Nephron progenitor cell (in vitro differentiated cells): ENCODE results near the gene PTPRC.

Experiments
- DNase-seq: peaks from one replicate; pipeline ENCODE4 v3.0.0; 2021
- H3K27ac Mint-ChIP-seq: 2 replicates; pipeline ENCODE4 v1.8.0; 2021; ENCODE audit warnings: mild to moderate bottlenecking, moderate library complexity, mixed read lengths
- H3K27me3 Mint-ChIP-seq: 2 replicates; pipeline ENCODE4 v1.8.0; 2021; ENCODE audit warnings: mild to moderate bottlenecking, low read depth, mixed read lengths; ENCODE audit not compliant: poor library complexity
- H3K36me3 Mint-ChIP-seq: 2 replicates; pipeline ENCODE4 v1.8.0; 2021; ENCODE audit warnings: low read depth, mixed read lengths
- H3K4me1 Mint-ChIP-seq: 2 replicates; pipeline ENCODE4 v1.8.0; 2021; ENCODE audit warnings: mixed read lengths
- H3K4me3 Mint-ChIP-seq: 2 replicates; pipeline ENCODE4 v1.8.0; 2021; ENCODE audit warnings: mild to moderate bottlenecking, moderate library complexity, mixed read lengths
- H3K9me3 Mint-ChIP-seq: 2 replicates; pipeline ENCODE4 v1.8.0; 2021; ENCODE audit warnings: mild to moderate bottlenecking, moderate library complexity, mixed read lengths
- CTCF ChIP-seq: fragments of 200-600 bp; sonication (generic); IDR thresholded peaks from 2 replicates; pipeline ENCODE4 v1.5.0; 2021; ENCODE audit warnings: antibody characterized with exemption

Gene PTPRC

GRCh38 chr1:198650506-198650905 lies 11.7 kb downstream of the PTPRC start:
- H3K4me3 Mint-ChIP-seq = no peak overlapping the region
- no peak overlapping the region for H3K27ac Mint-ChIP-seq
- no peak for DNase-seq
- H3K9me3 Mint-ChIP-seq = no peaks in the 10 kb centered on the region
- H3K27me3 Mint-ChIP-seq = no peaks in the 10 kb centered on the region
- no peaks in the 10 kb centered on the region for H3K36me3 Mint-ChIP-seq
- TF ChIP-seq CTCF = no peak
- no peaks in the 10 kb centered on the region for H3K4me1 Mint-ChIP-seq

GRCh38 chr1:198651650-198652400 lies 13.0 kb downstream of the PTPRC start:
- Mint-ChIP-seq H3K4me3 (no peak overlapping the region), H3K4me1 (peaks cover 7% of the 10 kb centered on the region), H3K27me3 (no peaks in the 10 kb centered on the region), H3K27ac (no peak overlapping the region), H3K9me3 (no peaks in the 10 kb centered on the region), H3K36me3 (no peaks in the 10 kb centered on the region)
- no peak for DNase-seq
- TF ChIP-seq CTCF = no peak

GRCh38 chr1:198653808-198654413 lies 15.1 kb downstream of the PTPRC start:
- no peaks in the 10 kb centered on the region for H3K27me3 Mint-ChIP-seq
- H3K4me3 Mint-ChIP-seq = no peak overlapping the region
- H3K4me1 Mint-ChIP-seq = peaks cover 16% of the 10 kb centered on the region
- no peaks in the 10 kb centered on the region for H3K36me3 Mint-ChIP-seq
- H3K9me3 Mint-ChIP-seq = no peaks in the 10 kb centered on the region
- H3K27ac Mint-ChIP-seq = no peak overlapping the region
- no peak for TF ChIP-seq CTCF
- DNase-seq = no peak

- peak overlapping the region; percentile 71 for H3K27ac Mint-ChIP-seq
- peaks cover 16% of the 10 kb centered on the region for H3K4me1 Mint-ChIP-seq
These were observed 16.8 kb downstream of the PTPRC start for GRCh38 chr1:198655459-198656121.

GRCh38 chr1:198656500-198656932 lies 17.7 kb downstream of the PTPRC start:
- no peak for DNase-seq
- H3K4me1 Mint-ChIP-seq = peaks cover 16% of the 10 kb centered on the region
- no peaks in the 10 kb centered on the region for H3K27me3 Mint-ChIP-seq
- no peak for TF ChIP-seq CTCF
- H3K36me3 Mint-ChIP-seq = no peaks in the 10 kb centered on the region
- no peaks in the 10 kb centered on the region for H3K9me3 Mint-ChIP-seq
- H3K27ac Mint-ChIP-seq = peak overlapping the region; percentile 74
- H3K4me3 Mint-ChIP-seq = no peak overlapping the region

More at GRCh38 chr1:198655459-198656121, 16.8 kb downstream of the PTPRC start:
- no peak for TF ChIP-seq CTCF
- Mint-ChIP-seq H3K4me3 (no peak overlapping the region), H3K27me3 (no peaks in the 10 kb centered on the region), H3K9me3 (no peaks in the 10 kb centered on the region), H3K36me3 (no peaks in the 10 kb centered on the region)
- no peak for DNase-seq
